ENCODE data around the gene NFIA. TPM values are rescaled to one million over a fixed set of nuclear protein-coding genes. Genes with fewer than 3 reads are reported as not detected.

NFIA gene
- polyA plus RNA-seq, 4 donors, result 12.0 to 62.2 (median 21.4) TPM

DNA sequence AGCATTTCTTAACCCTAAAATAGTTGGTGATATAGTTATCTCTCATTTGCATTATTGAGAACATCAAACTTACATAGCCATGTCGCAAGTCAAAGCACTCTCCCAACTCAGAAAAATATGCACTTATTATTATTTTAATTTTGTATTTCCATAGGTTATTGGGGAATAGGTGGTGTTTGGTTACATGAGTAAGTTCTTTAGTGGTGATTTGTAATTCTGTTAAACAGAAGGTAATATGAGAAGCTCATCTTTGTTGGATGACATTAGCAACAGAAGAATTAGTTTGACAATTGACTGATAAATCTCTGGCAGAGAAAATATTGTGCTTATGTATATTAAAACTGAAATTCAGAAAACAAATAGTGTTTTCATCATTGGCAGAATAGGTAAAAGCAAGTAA, 154.8 kb downstream of the NFIA start:
- no peak for DNase-seq (ENCODE audit: low read depth in 4 of 4, low spot score in 3 of 4)

DNA sequence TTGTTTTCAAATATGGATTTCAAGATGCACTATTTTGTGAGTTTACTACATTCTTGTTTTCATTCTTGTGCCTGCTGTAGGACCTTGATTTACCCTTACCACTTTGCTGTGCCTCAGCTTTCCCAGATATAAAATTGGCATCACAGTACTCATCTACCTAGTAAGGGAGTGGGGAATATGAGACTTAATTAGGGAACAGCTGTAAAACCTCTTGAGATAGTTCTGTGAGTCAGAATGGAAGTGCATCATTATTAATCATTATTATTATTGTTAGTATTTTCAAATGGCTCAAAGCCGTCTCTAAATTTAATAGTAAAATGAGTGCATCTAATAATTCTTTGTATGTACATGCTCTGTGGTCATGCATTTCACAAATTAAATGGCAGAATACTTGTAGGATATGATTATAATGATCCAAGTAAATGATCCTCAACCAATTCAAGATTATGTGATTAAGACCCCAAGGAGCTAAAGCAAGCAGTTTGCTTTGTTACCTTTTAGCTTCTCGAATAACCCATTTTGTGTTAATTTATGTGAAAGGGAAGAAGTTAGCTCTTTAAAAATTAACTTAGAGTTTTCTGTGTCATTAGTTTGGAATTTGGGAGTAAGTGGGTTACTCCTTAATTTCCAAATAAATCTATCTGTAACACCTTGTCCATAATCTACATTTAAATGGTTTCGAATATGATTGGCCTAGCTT, 155.4 kb downstream of the NFIA start:
- DNase-seq (ENCODE audit: low read depth in 4 of 4, low spot score in 3 of 4), result no peak

DNA sequence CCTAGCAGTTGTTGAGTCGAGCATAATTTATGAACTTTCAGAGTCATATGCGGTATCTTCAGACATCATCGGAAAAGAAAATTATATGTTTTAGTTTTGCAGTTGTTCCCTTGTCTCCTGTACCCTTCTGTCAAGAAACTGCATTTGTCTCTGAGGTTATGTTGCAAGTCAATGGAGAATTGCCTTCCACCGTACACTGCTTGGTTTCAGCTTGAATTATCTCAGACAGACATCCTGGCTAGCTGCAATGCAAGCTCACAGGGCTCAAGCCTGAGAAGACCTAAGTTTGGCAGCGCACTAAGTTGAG, 156.0 kb downstream of the NFIA start:
- DNase-seq (ENCODE audit: low read depth in 4 of 4, low spot score in 3 of 4), result no peak

DNA sequence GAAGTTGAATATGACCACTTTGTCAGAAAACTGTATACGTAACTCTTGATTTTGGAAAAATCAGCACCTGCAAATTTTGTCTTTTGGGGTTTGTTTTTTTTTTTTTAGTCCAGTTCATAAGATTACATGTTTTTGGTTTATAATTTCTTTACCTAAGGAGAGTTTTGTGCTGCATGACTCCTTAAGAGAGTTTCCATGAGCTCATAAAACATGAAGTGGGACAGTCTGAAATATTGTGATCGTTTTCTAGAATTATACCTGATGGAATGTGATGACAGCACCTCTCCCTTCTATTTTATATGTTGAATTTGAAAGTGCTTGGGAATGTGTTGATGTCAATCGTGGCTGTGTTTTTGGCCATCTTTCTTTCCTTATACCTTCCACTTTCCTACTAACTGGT, 158.5 kb downstream of the NFIA start:
- no peak for DNase-seq (ENCODE audit: low read depth in 4 of 4, low spot score in 3 of 4)

DNA sequence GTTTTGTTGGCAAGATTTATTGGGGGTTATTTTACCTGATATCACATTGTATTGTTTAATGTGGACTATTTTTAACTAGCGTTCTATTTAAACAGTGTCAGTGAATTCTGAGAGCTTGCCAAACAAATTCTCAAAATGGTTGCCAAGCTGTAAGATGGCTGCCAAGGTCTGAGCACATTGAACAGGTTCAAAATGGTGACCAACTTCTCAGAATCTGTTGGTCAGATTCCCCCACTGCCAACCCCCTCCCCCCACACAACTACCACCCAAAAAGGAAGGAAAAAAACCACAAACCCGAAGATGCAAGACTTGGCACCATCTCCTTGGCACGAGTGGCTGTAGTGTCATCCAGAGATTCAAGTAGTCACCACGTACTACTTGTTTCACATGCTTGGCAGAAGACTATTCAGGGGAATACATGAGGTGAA, 159.1 kb downstream of the NFIA start:
- no peak for DNase-seq (ENCODE audit: low read depth in 4 of 4, low spot score in 3 of 4)

DNA sequence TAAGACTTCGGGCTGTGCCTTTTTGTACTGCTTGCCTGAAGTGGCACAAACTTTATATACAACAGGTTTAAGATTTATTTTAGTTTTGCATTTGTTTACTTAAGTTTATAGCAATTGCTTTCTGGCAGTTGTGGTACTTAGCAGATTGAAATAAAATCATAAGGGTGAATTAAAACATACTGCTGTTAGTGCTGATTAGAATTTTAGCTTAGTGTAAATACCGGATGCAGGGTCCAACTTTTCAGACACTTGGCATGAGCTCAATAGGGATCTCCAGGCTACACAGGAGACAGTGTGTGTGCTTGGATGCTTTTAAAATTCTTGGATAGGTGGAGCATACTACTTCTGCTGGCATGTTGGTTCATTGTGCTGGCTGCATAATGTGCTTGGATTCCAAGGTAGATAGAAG, 159.6 kb downstream of the NFIA start:
- DNase-seq (ENCODE audit: low read depth in 4 of 4, low spot score in 3 of 4), result no peak

DNA sequence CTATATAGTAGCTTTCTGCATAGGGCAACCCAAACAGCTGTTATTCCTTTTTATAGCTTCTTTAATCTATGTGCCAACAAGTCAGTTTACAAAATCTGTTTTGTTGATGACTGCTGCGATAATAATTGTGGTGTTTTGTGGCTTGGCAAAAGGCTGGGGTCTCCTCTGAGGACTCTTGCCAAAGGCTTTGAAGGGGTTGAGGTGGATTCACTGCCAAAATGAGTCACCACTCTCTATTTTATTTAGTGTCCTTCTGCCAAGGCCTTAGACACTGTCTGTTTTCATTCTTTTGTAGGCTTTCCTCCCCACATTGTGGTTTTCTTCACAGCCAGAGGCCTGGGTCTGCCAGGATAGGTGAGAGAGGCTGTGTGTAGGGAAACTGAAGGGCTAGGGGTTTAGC, 161.8 kb downstream of the NFIA start:
- no peak for DNase-seq (ENCODE audit: low read depth in 4 of 4, low spot score in 3 of 4)

DNA sequence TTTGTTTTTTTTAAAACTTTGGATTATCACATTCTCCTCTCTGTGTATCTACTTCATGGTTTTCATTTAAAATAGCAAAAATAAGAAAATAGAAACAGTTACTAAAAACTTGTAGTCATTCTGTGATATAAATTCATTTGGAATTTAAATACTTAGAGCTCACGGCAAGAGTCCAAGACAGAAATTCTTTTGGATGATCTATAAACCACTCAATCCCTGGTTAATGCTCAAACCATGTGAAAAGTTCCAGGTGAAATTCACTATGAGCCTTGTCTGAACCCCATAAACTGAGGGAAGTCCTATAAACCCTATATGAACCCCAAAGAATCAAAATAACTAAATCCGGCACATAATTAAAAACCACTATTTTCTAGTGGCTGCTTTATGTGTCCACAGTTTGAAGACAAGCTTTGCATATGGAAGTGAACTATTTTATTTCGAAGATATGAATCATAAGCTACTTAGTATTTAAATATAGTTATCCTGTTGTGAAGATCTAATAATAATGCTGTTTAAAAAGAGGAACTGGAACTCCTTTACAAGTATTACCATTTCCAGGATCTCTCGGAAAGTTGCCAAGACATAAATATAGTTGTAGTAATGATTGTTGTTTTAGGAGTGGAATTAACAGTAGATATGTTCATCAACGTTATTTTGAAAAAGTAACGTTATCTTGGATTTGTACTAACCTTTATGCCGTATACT, 163.5 kb downstream of the NFIA start:
- DNase-seq (ENCODE audit: low read depth in 4 of 4, low spot score in 3 of 4), result no peak

DNA sequence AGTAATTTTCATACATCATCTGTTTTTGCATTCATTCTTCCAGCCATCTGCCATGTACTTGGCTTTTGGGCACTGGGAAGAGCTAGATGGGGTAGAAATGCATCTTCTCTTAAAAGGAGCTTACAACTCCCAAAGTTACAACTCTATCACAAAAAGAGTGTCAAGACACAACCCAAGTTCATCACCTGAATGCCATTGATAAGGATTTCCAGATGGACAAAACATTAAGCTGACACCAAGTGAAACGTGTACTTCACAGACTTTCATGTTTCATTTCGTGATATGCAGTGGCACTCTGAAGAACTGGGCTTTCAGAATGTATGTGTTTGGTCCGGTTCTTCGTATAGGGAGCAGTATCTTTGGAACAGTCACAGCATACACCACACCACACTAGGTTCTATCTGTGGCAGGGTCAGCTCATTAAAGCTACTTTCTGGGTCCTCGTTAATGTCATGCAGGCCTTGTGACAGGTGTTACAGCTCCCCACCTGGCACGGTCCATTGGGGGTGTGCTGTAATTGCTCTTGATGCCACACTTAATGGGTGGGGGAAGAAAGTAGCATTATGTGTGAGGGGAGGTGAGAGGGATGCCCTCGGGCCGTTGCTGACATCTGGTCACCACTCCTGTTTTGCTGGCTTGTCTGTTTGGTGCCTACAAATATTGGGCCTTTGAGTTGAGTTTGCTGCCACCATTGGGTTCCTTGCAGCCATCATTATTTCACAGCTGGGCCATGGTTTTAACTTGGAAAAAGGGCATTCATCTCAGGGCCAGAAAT, 164.9 kb downstream of the NFIA start:
- no peak for DNase-seq (ENCODE audit: low read depth in 4 of 4, low spot score in 3 of 4)

DNA sequence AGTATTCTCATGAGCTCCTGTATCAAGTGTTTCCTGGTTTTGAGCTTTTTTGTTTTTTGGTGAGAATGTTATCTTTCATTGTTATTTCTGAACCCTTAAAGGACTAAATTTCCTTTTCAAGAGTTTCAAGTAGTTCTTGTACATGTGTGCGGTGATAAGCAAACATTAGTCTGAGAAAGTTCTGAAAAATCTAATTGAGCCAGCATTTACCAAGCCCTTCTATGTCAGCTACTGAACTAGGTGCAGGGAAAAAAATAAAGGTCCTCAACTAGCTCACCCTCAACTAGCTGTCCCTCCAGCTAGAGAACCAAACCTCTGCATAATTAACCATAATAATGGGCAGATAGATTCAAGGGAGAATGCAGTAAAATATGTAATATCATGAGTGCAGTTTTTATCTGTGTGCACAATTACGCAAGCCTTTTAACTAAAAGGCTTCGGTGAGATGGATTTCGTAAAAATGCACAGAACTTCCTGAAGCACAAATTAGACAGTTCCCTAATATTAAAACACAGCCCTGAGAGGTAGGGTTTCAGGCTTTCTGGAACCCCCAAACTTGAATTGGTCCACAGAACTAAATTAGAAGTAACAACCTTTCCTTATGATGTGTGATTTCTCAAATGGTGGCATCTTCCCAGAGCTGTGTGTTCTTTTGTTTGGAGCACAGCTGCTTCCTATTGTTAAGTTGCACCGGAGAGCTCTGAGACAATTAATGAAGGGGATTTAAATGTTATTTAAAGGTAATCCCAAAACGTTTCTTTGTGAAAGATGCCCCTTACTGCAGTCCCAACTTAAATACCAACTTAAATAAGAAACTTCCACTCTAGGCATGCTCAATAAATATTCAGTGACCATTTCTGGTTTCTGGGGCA, 165.8 kb downstream of the NFIA start:
- no peak for DNase-seq (ENCODE audit: low read depth in 4 of 4, low spot score in 3 of 4)

DNA sequence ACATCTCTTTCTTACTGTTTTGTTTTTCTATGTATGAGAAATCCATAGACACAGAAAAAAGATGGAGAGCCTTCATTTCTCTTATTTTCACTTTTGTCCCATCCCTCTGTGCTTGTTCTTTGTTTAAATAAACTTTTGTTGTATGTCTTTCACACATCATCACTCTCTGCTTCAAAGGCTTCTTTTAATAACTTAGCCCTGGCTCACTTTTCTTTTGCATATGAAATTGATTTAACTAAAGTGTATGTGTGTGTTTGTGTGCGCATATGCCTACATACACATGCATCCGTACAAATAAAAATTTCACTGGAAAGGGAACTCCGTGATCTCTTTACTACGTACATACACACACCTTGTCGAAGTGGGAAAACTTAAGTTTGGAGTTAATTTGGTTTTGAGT, 168.6 kb downstream of the NFIA start:
- DNase-seq (ENCODE audit: low read depth in 4 of 4, low spot score in 3 of 4), result no peak

DNA sequence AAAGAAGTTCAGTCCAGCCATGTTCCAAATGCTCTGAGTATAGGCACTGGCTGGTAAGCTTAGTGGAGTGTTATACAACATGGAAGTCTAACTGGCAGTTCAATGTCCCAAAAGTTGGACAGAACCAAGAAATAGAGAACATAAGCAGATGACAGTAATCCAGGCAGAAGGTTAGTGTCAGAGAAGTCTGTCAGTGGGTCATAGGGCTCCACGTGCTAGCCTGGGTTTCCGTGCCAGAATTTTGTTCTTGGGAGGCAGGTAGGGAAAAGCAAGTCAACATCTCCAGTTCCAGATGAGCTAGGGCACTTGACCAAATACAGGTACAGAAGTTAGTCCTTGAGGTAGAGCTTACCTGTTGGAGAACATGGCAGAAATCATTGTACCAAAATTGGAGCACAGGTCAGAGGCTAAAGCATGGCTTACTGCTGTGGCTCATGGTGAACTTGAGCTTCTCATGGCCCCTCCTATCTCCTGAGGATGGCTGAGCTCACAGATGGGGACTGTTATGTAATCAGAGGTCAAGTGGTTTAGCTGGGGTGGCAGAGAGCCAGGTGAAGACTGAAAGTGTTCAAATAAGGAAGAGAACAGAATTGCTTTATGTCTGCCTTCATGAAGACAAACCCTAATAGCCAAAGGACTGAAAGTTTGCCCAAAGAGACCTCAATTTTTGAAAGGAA, 170.8 kb downstream of the NFIA start:
- DNase-seq (ENCODE audit: low read depth in 4 of 4, low spot score in 3 of 4), result no peak

DNA sequence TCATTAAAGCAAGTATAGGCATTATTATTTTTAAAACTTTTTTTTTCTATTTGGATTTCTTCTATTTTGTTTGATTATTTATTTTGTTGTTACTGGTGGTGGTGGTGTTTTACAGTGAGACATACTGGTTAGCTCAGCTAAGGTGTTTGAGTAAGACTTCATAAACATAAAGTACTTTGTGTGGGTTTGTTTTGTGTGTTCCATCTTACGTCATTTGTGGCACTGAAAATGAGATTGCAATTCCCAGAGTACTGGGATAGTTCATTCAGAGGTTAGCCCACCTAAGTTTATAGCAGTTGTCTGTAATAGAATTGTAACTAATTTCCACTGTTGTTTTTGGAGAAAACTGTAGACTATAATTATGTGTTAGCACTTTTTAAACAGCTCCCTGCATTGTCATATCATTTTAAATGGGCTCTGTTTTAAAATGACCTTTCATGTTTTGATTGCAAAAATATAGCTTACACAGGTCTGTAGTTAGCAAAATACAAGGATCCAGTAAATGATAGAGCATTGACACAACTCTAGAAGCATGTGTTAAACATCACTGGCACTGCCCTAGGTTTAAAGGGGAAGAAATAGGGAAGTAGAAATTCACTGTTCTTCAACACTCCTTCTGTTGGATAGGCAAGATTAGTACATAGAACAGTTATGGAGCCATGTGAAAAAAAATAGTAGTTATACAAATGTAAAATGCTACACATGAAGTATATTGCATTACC, 171.7 kb downstream of the NFIA start:
- no peak for DNase-seq (ENCODE audit: low read depth in 4 of 4, low spot score in 3 of 4)

DNA sequence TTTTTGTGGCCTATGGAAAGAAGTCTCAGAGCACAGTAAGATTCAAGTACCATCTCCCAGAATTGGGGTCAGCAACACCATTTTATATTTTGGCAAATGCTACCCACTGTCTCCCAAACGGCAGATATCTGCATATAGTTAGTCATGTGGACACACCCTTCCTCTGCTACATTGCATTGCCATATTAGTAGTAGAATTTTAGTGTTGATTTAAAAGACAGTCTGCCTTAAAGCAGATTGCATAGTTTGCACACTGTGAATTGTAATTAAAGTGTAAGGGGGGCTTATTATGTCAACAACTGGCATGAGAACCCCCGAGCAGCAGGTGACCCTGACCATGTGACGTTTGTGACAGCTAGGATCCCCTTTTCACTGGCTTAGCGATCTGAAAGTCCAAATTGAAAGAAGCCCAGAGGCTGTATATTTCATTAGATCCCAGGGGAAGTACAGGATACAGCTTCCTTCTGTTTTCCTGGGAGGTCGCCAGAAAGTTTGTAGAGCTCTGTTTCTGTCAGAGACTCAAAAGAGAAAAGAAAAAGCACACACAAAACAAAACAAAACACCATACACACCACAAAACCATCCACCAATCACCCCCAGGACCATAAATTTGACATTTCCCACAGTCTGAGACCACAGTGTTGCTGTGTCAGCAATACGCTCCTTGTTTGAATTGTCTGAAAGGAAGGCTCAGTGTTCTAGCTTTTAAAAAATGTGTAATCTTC, 172.4 kb downstream of the NFIA start:
- peak; percentile 50 to 73 (median 60) for DNase-seq (ENCODE audit: low read depth in 4 of 4, low spot score in 3 of 4)

DNA sequence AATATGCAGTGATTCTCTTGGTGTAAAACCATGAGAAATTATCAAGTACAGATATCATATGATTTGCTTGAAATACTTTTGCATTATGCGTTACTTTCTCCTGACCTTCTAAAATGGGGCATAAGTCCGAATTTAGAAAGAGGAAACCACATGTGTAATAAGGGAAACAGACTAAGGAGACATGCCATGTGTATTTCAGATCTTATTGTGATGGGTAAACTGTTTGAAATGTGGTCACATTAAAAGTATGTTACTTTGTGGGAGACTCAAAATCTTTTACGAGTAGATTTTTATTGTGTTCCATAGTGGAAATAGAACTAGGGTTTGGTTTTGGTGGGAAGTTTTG, 173.0 kb downstream of the NFIA start:
- DNase-seq (ENCODE audit: low read depth in 4 of 4, low spot score in 3 of 4), result no peak

DNA sequence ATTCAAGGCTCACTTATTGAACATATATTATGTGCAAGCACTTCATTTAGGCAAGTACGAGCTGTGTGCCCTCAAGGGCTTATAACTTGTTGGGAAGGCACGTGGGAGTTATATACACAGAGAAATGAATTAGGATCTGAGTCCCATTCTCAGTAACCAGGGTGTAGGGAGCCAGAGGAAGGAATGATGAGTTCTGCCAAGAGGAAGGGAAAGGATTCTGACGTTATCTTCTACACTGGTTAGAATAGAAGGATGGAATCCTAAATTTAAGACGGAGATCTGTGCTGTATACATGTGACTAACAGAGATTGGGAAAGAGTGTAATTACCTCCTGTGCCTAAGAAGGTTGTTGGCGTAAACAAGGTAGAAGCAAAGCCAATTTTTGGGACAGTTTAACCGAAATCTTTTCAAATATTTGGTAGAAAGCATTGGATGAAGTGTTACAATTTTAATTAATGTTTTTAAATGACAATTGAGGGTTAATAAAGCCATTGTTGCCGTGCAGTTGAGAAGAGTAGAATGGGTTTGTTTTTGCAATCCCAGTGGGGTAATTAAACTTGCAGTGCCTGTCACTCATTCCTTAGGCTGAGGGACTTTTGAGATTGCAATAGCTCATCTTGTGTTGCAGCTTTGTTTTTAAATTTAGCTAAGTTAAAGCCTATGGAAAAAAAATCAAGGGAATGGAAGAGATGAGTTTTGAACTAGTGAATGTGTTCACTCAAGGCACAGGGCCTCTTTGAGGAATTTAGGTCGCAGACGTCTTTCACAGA, 177.2 kb downstream of the NFIA start:
- no peak for DNase-seq (ENCODE audit: low read depth in 4 of 4, low spot score in 3 of 4)

DNA sequence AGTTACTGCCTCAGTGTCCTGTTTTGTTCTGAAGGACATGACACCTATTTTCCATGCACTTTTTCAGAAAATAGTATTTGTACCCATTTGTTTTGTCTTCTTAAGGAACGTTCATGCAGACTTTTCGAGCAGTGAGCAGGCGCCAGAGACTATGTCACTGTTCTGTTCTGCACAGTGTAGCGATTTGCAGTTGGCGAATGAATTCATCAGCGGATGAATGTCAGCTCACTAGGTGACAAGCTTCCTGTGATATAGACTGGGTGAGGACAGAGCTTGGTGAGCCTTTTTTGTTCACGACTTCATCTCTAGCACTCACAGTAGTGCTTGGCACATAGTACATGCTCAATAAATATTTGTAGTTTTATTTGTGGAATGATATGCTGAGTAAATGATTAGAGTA, 177.8 kb downstream of the NFIA start:
- no peak for DNase-seq (ENCODE audit: low read depth in 4 of 4, low spot score in 3 of 4)

DNA sequence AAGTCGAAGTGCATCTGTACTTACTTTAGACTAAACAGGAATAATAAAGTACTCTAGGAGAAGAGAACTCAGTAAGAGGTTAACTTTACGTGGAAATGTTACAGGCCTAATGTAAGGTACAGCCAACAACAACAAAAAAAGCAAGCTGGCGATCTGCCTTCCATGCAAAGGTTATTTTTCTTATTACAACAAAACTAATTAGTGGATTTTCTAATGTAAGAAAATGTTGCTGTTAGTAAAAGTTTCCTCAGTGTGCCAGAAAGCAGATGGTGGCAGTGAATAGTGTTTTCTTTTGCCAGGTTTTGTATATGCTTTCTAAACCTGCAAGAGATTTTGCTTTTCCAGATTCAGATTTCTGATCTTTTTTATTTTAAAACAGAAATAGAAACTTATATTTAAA, 179.2 kb downstream of the NFIA start:
- no peak for DNase-seq (ENCODE audit: low read depth in 4 of 4, low spot score in 3 of 4)
